Upper lobe of left lung (tissue), 6 donors: ENCODE measurements around the gene GLRX5. TPM values are rescaled to one million over a fixed set of nuclear protein-coding genes. Genes with fewer than 3 reads are reported as not detected.
A peak's percentile ranks its signal among the peaks of the same experiment; 100 is the strongest.

ENCODE experiments used
- ATAC-seq, 2 donors: fragments of 200-7000 bp; cut with Tn5 transposase; one replicate each; pipeline ENCODE4 v1.9.1; 2022; ENCODE audit warnings: mild to moderate bottlenecking in 2 of 2, moderate library complexity in 2 of 2; ENCODE audit not compliant: low FRiP score in 2 of 2
- DNase-seq, 2 donors: peaks; one replicate each; pipeline ENCODE4 v3.0.0-alpha.2; 2019 to 2020
- H3K27ac ChIP-seq, 4 donors: fragments of 200-600 bp; sonication (generic); one replicate each; pipeline ENCODE4 v1.5.1; 2016 to 2019
- H3K27me3 ChIP-seq, 4 donors: fragments of 200-600 bp; sonication (generic); one replicate each; pipeline ENCODE4 v1.5.1; 2017 to 2019
- H3K36me3 ChIP-seq, 4 donors: fragments of 200-600 bp; sonication (generic); one replicate each; pipeline ENCODE4 v1.5.1; 2016 to 2019
- H3K4me1 ChIP-seq, 4 donors: fragments of 200-600 bp; sonication (generic); one replicate each; pipeline ENCODE4 v1.5.1; 2018 to 2019
- H3K4me3 ChIP-seq, 4 donors: fragments of 200-600 bp; sonication (generic); one replicate each; pipeline ENCODE4 v1.5.1; 2017 to 2019; ENCODE audit warnings: mild to moderate bottlenecking in 2 of 4, moderate library complexity in 1 of 4
- H3K9me3 ChIP-seq, 4 donors: fragments of 200-600 bp; sonication (generic); one replicate each; pipeline ENCODE4 v1.5.1; 2018 to 2019
- CTCF ChIP-seq, 6 experiments: fragments of 450-650 bp in 4 of 6; fragments of 200-600 bp in 2 of 6; sonication (generic) in 2 of 6; IDR thresholded peaks; one replicate each; pipeline ENCODE4 v1.5.1; 2016 to 2019; ENCODE audit warnings: antibody characterized with exemption in 6 of 6
- EP300 ChIP-seq, 4 donors: sonication (generic); formaldehyde crosslinking; IDR thresholded peaks; one replicate each; pipeline ENCODE4 v1.5.1; 2017; ENCODE audit warnings: antibody characterized with exemption in 4 of 4, control low read depth in 2 of 4
- POLR2A ChIP-seq, 4 donors: fragments of 450-650 bp; IDR thresholded peaks; one replicate each; pipeline ENCODE4 v1.5.1; 2016 to 2017; ENCODE audit warnings: antibody characterized with exemption in 4 of 4, mild to moderate bottlenecking in 2 of 4
- POLR2AphosphoS5 ChIP-seq, 2 donors: sonication (generic); formaldehyde crosslinking; IDR thresholded peaks; one replicate each; pipeline ENCODE4 v1.5.1; 2017; ENCODE audit warnings: antibody characterized with exemption in 2 of 2
- WGBS, 2 donors: methylation state at CpG; one replicate each; pipeline ENCODE4 v1.1.5; 2017 to 2018; 5-methylcytosine and 5-hydroxymethylcytosine counted together
- total RNA-seq, 6 donors: library from RNA; depleted of rRNA in 4 of 6; stranded (reverse); fragments of >200 nt in 4 of 6; gene quantifications; one replicate each; pipeline versions ENCODE4 v1.1.0 to v1.2.1, GENCODE V29; 2016 to 2021
- donor health status: DM: no; HTN: no; CAD: no; lungs with moderate emphysema.
- donor health status: DM: no; HTN: yes; CAD: no; lungs with severe emphysema.

Gene GLRX5
- total RNA-seq, 6 donors from 2014 or later, result 12.6 to 34.8 (median 25.0) TPM

DNA sequence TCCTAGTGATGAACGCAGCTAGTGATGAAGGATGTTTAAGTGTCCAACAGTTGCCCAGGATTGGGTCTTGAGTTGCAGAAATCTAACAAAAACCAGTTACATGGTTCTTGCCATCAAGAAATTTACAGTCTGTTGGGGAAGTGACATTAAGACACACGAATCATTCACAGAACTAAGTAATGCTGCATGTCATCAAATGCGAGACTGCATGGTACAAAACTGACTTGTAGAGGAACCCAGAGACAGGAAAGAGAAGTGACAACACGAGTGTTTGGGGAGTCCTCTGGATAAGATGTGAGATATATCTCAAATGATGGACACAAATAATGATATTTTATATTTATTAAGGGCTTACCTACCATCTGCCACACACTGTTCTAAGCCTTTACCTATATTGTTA lies 12.3 kb upstream of the GLRX5 start:
- DNase-seq (no peak), ATAC-seq (no peak)
- H3K4me3 ChIP-seq, result no peak overlapping the region
- WGBS, 2 donors, result 82 to 85% methylated on average over 4 of the region's 4 CpGs
- no peaks in the 10 kb centered on the region for H3K36me3 ChIP-seq
- H3K9me3 ChIP-seq, result no peaks in the 10 kb centered on the region
- H3K4me1 ChIP-seq, result peaks cover 61 to 85% (median 80%) of the 10 kb centered on the region in 4 donors
- peak overlapping the region in 3 of 4 donors; percentile 52 to 73 (median 67) for H3K27ac ChIP-seq
- H3K27me3 ChIP-seq, result no peaks in the 10 kb centered on the region
- TF ChIP-seq POLR2A (IDR thresholded peaks at IDR 0.05), result no peak
- no peak for TF ChIP-seq EP300 (IDR thresholded peaks at IDR 0.05)
- no peak for TF ChIP-seq CTCF (IDR thresholded peaks at IDR 0.05)
- TF ChIP-seq POLR2AphosphoS5 (IDR thresholded peaks at IDR 0.05), result no peak

GRCh38 chr14:95523051-95523814 lies 11.6 kb upstream of the GLRX5 start:
- ATAC-seq (no peak), DNase-seq (no peak)
- no peaks in the 10 kb centered on the region for H3K27me3 ChIP-seq
- peak overlapping the region; percentile 46 to 73 (median 60) for H3K27ac ChIP-seq
- peak overlapping the region in 1 of 4 donors; percentile 12 for H3K4me3 ChIP-seq
- H3K4me1 ChIP-seq, result peaks cover 57 to 79% (median 76%) of the 10 kb centered on the region in 4 donors
- no peaks in the 10 kb centered on the region for H3K36me3 ChIP-seq
- TF ChIP-seq CTCF (IDR thresholded peaks at IDR 0.05) (no peak), POLR2A (IDR thresholded peaks at IDR 0.05) (no peak), POLR2AphosphoS5 (IDR thresholded peaks at IDR 0.05) (no peak), EP300 (IDR thresholded peaks at IDR 0.05) (no peak)
- 36 to 57% methylated on average over 12 of the region's 12 CpGs for WGBS, 2 donors
- H3K9me3 ChIP-seq, result no peaks in the 10 kb centered on the region

DNA sequence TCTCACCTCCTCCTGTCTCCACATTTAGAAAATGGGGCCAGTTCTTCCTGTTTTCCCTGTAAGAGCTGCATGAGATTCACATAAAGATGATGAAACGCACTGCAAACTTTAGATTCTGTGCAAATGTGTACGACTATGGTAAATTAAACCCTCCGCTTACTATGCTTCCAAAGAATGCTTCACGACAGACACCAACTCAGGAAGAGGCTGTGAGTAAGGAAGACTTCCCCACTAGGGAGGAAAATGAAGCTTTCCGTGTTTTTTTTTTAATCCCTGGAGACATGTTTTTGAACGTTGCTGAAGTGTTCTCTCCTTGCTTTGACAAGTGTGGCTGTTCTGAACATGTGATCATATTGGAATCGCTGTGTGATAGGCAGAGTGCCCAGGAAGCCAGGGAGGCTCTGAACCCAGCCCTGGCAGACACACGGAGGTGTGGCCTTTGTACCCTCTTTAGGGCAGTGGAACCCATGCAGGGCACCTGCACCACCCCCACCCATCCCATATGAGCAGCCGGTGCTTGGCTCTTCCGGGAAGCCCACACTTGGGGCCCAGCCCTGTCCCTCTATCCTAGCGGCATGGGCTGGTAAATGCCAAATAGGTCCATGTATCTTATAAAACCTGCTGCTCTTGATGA lies 10.9 kb upstream of the GLRX5 start:
- TF ChIP-seq CTCF (IDR thresholded peaks at IDR 0.05), result peak in 2 of 6 experiments; percentile 12 to 22
- no peak for TF ChIP-seq EP300 (IDR thresholded peaks at IDR 0.05)
- no peak for TF ChIP-seq POLR2AphosphoS5 (IDR thresholded peaks at IDR 0.05)
- H3K9me3 ChIP-seq, result no peaks in the 10 kb centered on the region
- H3K27me3 ChIP-seq, result no peaks in the 10 kb centered on the region
- no peaks in the 10 kb centered on the region for H3K36me3 ChIP-seq
- WGBS, 2 donors, result 31 to 40% methylated on average over 10 to 11 of the region's 11 CpGs
- H3K27ac ChIP-seq, result peak overlapping the region; percentile 46 to 73 (median 60)
- peak overlapping the region in 1 of 4 donors; percentile 12 for H3K4me3 ChIP-seq
- ATAC-seq (peak in 1 of 2 donors; percentile 36), DNase-seq (peak in 1 of 2 donors; percentile 69)
- peaks cover 50 to 72% (median 69%) of the 10 kb centered on the region in 4 donors for H3K4me1 ChIP-seq

DNA sequence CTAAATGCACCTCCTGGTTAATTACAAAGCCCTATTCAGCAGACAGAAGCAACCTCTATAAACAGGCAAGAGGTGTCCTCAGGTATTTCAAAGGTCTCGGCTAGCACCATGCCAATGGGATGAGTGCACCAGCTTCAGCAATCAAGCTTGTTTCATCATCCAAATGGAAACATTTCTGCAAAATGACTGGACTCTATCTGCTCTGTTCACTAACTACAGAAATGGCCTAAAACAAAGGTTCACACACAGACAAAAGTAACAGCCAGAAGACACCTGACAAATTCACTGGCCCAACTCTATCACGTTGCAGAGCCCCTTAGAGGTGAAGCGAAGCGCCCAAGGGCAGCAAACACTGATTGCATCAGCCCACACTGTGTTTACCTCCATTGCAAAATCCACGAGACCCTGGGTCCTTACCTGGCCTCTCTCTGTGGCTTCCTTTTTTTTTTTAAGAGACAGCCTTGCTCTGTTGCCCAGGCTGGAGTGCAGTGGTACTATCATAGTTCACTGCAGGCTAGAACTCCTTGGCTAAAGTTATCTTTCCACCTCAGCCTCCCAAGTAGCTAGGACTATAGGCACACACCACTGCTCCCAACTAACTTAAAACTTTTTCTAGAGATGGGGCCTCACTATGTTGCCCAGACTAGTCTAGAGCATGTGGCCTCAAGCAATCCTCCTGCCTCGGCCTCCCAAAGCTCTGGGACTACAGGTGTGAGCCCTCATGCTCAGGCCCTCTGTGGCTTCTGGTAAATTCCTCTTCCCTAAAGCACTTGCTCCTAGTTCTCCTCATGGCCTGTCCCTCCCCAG lies 9.9 kb upstream of the GLRX5 start:
- Histone ChIP-seq H3K4me1 (peaks cover 40 to 62% (median 60%) of the 10 kb centered on the region in 4 donors), H3K27me3 (no peaks in the 10 kb centered on the region), H3K9me3 (no peaks in the 10 kb centered on the region), H3K36me3 (peaks cover 0 to 3% (median 0%) of the 10 kb centered on the region in 4 donors), H3K27ac (peak overlapping the region; percentile 46 to 73 (median 60)), H3K4me3 (no peak overlapping the region)
- DNase-seq (no peak), ATAC-seq (no peak)
- WGBS, 2 donors, result 62 to 69% methylated on average over 6 of the region's 6 CpGs
- TF ChIP-seq CTCF (IDR thresholded peaks at IDR 0.05) (no peak), POLR2A (IDR thresholded peaks at IDR 0.05) (no peak), EP300 (IDR thresholded peaks at IDR 0.05) (no peak), POLR2AphosphoS5 (IDR thresholded peaks at IDR 0.05) (no peak)
